HCT116 (cell line): ENCODE results near the gene OGA. TPM values are rescaled to one million over a fixed set of nuclear protein-coding genes. Genes with fewer than 3 reads are reported as not detected.

Experiments used
- ATAC-seq: fragments of 200-7000 bp; cut with Tn5 transposase; 2 replicates; pipeline ENCODE4 v1.9.1; 2020; ENCODE audit warnings: mild to moderate bottlenecking, moderate library complexity
- BruUV-seq: library from RNA; stranded (reverse); fragments of 400-500 nt; replicated peaks from 2 replicates; lab custom pipeline; 2021; lab: Mats Ljungman, UMichigan
- CTCF ChIA-PET: fragments of 300-600 bp; sonication (Branson Sonifier 250); formaldehyde crosslinking; loops from one replicate; lab custom pipeline; 2021; ENCODE audit warnings: antibody characterized with exemption; lab: Charles Lee
- POLR2A ChIA-PET: fragments of 300-600, 350-600 bp; sonication (Branson Sonifier 250); formaldehyde crosslinking; loops from one replicate; lab custom pipeline; 2021; ENCODE audit warnings: antibody characterized with exemption; lab: Charles Lee
- RAD21 ChIA-PET, 2 experiments: fragments of 300-600 bp; sonication (Branson Sonifier 250); formaldehyde crosslinking; loops; one replicate each; lab custom pipeline; 2023; ENCODE audit warnings: low total read pairs in 2 of 2; ENCODE audit not compliant: uncharacterized antibody in 2 of 2, unreplicated experiment in 2 of 2, low non-redundant PET in 1 of 2; lab: Charles Lee
- DNase-seq: peaks from one replicate; pipeline ENCODE4 v3.0.0-alpha.2; 2010; ENCODE audit warnings: low read depth, low spot score
- H2AFZ ChIP-seq: fragments of 200-600 bp; shearing (Covaris generic), sonication (generic); 2 replicates; pipeline ENCODE4 v1.6.1; 2017; ENCODE audit warnings: low read depth, mixed run types, mixed read lengths, antibody characterized with exemption, low read length; ENCODE audit not compliant: poor library complexity, severe bottlenecking
- H3K27ac ChIP-seq: 2 replicates; pipeline ENCODE4 v1.5.1; 2012; ENCODE audit warnings: low read depth, low read length
- H3K27me3 ChIP-seq: fragments of 200-600 bp; sonication (generic); 2 replicates; pipeline ENCODE4 v1.6.1; 2016; ENCODE audit warnings: mixed run types, low read length, mixed read lengths; ENCODE audit not compliant: insufficient read depth
- H3K36me3 ChIP-seq, 2 experiments: fragments of 200-500 bp in 1 of 2; fragments of 200-600 bp in 1 of 2; sonication (Bioruptor generic) in 1 of 2; sonication (generic) in 1 of 2; 2 replicates each; pipeline versions ENCODE4 v1.5.1 to v1.6.1; 2014 to 2016; ENCODE audit warnings: low read length in 2 of 2, inconsistent platforms in 1 of 2, mixed read lengths in 1 of 2, mixed run types in 1 of 2; ENCODE audit not compliant: insufficient read depth in 2 of 2, control insufficient read depth in 1 of 2
- H3K4me1 ChIP-seq, 2 experiments: fragments of 200-600 bp in 1 of 2; sonication (generic) in 1 of 2; 2 replicates each; pipeline versions ENCODE4 v1.5.1 to v1.6.1; 2012 to 2017; ENCODE audit warnings: low read length in 2 of 2, inconsistent platforms in 1 of 2, mild to moderate bottlenecking in 1 of 2, mixed read lengths in 1 of 2, mixed run types in 1 of 2, moderate library complexity in 1 of 2; ENCODE audit not compliant: insufficient read depth in 2 of 2, control insufficient read depth in 1 of 2
- H3K4me2 ChIP-seq: fragments of 200-600 bp; sonication (generic); 2 replicates; pipeline ENCODE4 v1.6.1; 2017; ENCODE audit warnings: mixed run types, low read length, mixed read lengths
- H3K4me3 ChIP-seq, 2 experiments: fragments of 200-600 bp in 1 of 2; sonication (generic) in 1 of 2; replicated peaks in 1 of 2; 2 replicates each; pipeline ENCODE4 v1.5.1; 2011 to 2016; ENCODE audit warnings: low read length in 2 of 2, control low read depth in 1 of 2, low read depth in 1 of 2, mild to moderate bottlenecking in 1 of 2, mixed read lengths in 1 of 2, mixed run types in 1 of 2
- H3K79me2 ChIP-seq: fragments of 200-600 bp; sonication (generic); 2 replicates; pipeline ENCODE4 v1.6.1; 2017; ENCODE audit warnings: mild to moderate bottlenecking, mixed run types, low read length, moderate library complexity, mixed read lengths; ENCODE audit not compliant: insufficient read depth
- H3K9ac ChIP-seq: fragments of 200-600 bp; sonication (generic); 2 replicates; pipeline ENCODE4 v1.6.1; 2016; ENCODE audit warnings: low read length, mixed read lengths
- H3K9me2 ChIP-seq: fragments of 200-600 bp; sonication (generic), shearing (Covaris generic); 2 replicates; pipeline ENCODE4 v1.6.1; 2017; ENCODE audit warnings: mixed run types, mild to moderate bottlenecking, moderate library complexity; ENCODE audit not compliant: insufficient read depth
- H3K9me3 ChIP-seq, 2 experiments: fragments of 200-500 bp in 1 of 2; fragments of 200-600 bp in 1 of 2; sonication (Bioruptor generic) in 1 of 2; sonication (generic) in 1 of 2; 2 replicates each; pipeline ENCODE4 v1.6.1; 2014 to 2017; ENCODE audit warnings: low read length in 2 of 2, mixed read lengths in 2 of 2, inconsistent platforms in 1 of 2, low read depth in 1 of 2, mild to moderate bottlenecking in 1 of 2, mixed run types in 1 of 2, moderate library complexity in 1 of 2; ENCODE audit not compliant: control insufficient read depth in 1 of 2, insufficient read depth in 1 of 2
- H4K20me1 ChIP-seq: fragments of 200-600 bp; sonication (generic), shearing (Covaris generic); 2 replicates; pipeline ENCODE4 v1.6.1; 2017; ENCODE audit warnings: mixed run types, mild to moderate bottlenecking, moderate library complexity; ENCODE audit not compliant: insufficient read depth
- CBX3 ChIP-seq: IDR thresholded peaks from 2 replicates; pipeline ENCODE4 v1.6.1; 2012; ENCODE audit warnings: low read depth
- ELF1 ChIP-seq: IDR thresholded peaks from 2 replicates; pipeline ENCODE4 v1.6.1; 2012; ENCODE audit warnings: low read depth, borderline replicate concordance
- EZH2 ChIP-seq: fragments of 200-600 bp; sonication (generic); IDR thresholded peaks from 2 replicates; pipeline ENCODE4 v1.6.1; 2017; ENCODE audit warnings: antibody characterized with exemption, mixed run types
- FOSL1 ChIP-seq: IDR thresholded peaks from 2 replicates; pipeline ENCODE4 v1.6.1; 2012; ENCODE audit warnings: low read depth
- POLR2AphosphoS5 ChIP-seq: IDR thresholded peaks from 2 replicates; pipeline ENCODE4 v1.6.1; 2011; ENCODE audit warnings: mild to moderate bottlenecking, low read depth, low read length, moderate library complexity
- RAD21 ChIP-seq: IDR thresholded peaks from 2 replicates; pipeline ENCODE4 v1.6.1; 2012; ENCODE audit warnings: low read depth, mild to moderate bottlenecking
- SP1 ChIP-seq: IDR thresholded peaks from 2 replicates; pipeline ENCODE4 v1.6.1; 2012; ENCODE audit warnings: low read depth
- ZBTB33 ChIP-seq: IDR thresholded peaks from 2 replicates; pipeline ENCODE4 v1.6.1; 2011; ENCODE audit warnings: mild to moderate bottlenecking, low read length, moderate library complexity; ENCODE audit not compliant: insufficient replicate concordance; ENCODE audit errors: extremely low read depth
- ZFX ChIP-seq: fragments of 450-650 bp; IDR thresholded peaks from 2 replicates; pipeline ENCODE4 v1.6.1; 2017
- intact Hi-C: fragments of 100-400 bp; cut with micrococcal nuclease; formaldehyde crosslinking; loops from 2 replicates; pipeline ENCODE4 v1.10.0; 2022
- total RNA-seq: library from RNA; stranded (reverse); gene quantifications from one replicate; pipeline ENCODE4 v1.2.1, GENCODE V29; 2021; ENCODE audit not compliant: unreplicated experiment
- TF ChIP-seq, protein P1 (sequence below): IDR thresholded peaks from 2 replicates; pipeline ENCODE4 v1.6.1; 2012

OGA gene
- total RNA-seq, 1 experiment from 2014 or later = 127 TPM

- CTCF ChIA-PET = interaction anchor here (0.9 kb wide), 1 partner anchor 37 kb away, joined by 3 read pairs; no protein-coding TSS in a partner anchor
- no peaks in the 10 kb centered on the region for H3K9me2 ChIP-seq
Measured at GRCh38 chr10:101744267-101744666, 74.0 kb downstream of the OGA start.

GRCh38 chr10:101741938-101742337, 76.3 kb downstream of the OGA start:
- POLR2A ChIA-PET = interaction anchor here (0.7 kb wide), 1 partner anchor 172 kb away, joined by 3 read pairs; no protein-coding TSS in a partner anchor
- Histone ChIP-seq H3K9ac (no peak overlapping the region), H4K20me1 (no peaks in the 10 kb centered on the region)
- no TSS peak for BruUV-seq
- TF ChIP-seq CBX3 (no peak), FOSL1 (no peak), ZFX (no peak), RAD21 (no peak), ZBTB33 (no peak), ELF1 (no peak), POLR2AphosphoS5 (no peak)
- TF ChIP-seq, protein P1, sequence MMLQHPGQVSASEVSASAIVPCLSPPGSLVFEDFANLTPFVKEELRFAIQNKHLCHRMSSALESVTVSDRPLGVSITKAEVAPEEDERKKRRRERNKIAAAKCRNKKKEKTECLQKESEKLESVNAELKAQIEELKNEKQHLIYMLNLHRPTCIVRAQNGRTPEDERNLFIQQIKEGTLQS = no peak
- TF ChIP-seq, all 23 proteins: peak for 0
- no peaks in the 10 kb centered on the region for H3K79me2 ChIP-seq
- H3K9me2 ChIP-seq = no peaks in the 10 kb centered on the region
- no peak overlapping the region for H3K4me3 ChIP-seq
- H3K27ac ChIP-seq = no peak overlapping the region
- no peaks in the 10 kb centered on the region; the same call in 1 of the 2 replicates for H3K27me3 ChIP-seq
- intact Hi-C loops = no loop called here
- H2AFZ ChIP-seq = no peak overlapping the region
- H3K36me3 ChIP-seq = no peaks in the 10 kb centered on the region
- no peaks in the 10 kb centered on the region for H3K9me3 ChIP-seq
- ATAC-seq = no peak
- ChIA-PET CTCF (no interaction called here), RAD21 (no interaction called here)
- no peak overlapping the region for H3K4me2 ChIP-seq
- H3K4me1 ChIP-seq = no peaks in the 10 kb centered on the region
- DNase-seq = no peak

More at GRCh38 chr10:101744267-101744666, 74.0 kb downstream of the OGA start:
- BruUV-seq = no TSS peak
- no peaks in the 10 kb centered on the region; the same call in 1 of the 2 replicates for H3K27me3 ChIP-seq
- intact Hi-C loops = no loop called here
- no peak overlapping the region for H3K4me3 ChIP-seq
- no peak overlapping the region for H3K9ac ChIP-seq
- no peaks in the 10 kb centered on the region for H3K36me3 ChIP-seq
- no peak for ATAC-seq
- RAD21 ChIA-PET = no interaction called here
- no peaks in the 10 kb centered on the region for H4K20me1 ChIP-seq
- DNase-seq = no peak
- no peaks in the 10 kb centered on the region for H3K9me3 ChIP-seq
- H3K27ac ChIP-seq = no peak overlapping the region
- H3K79me2 ChIP-seq = no peaks in the 10 kb centered on the region
- no peak overlapping the region for H3K4me2 ChIP-seq
- POLR2A ChIA-PET = no interaction called here
- H2AFZ ChIP-seq = no peak overlapping the region
- TF ChIP-seq FOSL1 (no peak), ZBTB33 (no peak), EZH2 (no peak), SP1 (no peak)
- TF ChIP-seq, all 23 proteins: peak for 0
- H3K4me1 ChIP-seq = no peaks in the 10 kb centered on the region
